Fibroblast of upper back skin (primary cell): ENCODE data around the gene IL15RA.

Experiments used
- DNase-seq: peaks from one replicate; pipeline ENCODE4 v3.0.0-alpha.2; 2013

IL15RA gene

GRCh38 chr10:5977471-5978229, at the start of gene IL15RA:
TSS of gene IL15RA (minus strand) at chr10:5977543. CDS start at chr10:5977492, 51 bp downstream.
- DNase-seq: peak; percentile 29

GRCh38 chr10:6025683-6026255, 48.4 kb upstream of the IL15RA start:
- DNase-seq: no peak

- DNase-seq: no peak
Measured at GRCh38 chr10:6024334-6024682, 47.0 kb upstream of the IL15RA start.

GRCh38 chr10:6023661-6024333, 46.5 kb upstream of the IL15RA start:
- DNase-seq: no peak

- no peak for DNase-seq
Measured at GRCh38 chr10:6022660-6023059, 45.3 kb upstream of the IL15RA start.

GRCh38 chr10:6020826-6021225, 43.5 kb upstream of the IL15RA start:
- no peak for DNase-seq

- DNase-seq: no peak
Measured at GRCh38 chr10:6019796-6020195, 42.5 kb upstream of the IL15RA start.

- DNase-seq: no peak
Measured at GRCh38 chr10:6019010-6019782, 41.9 kb upstream of the IL15RA start.

- DNase-seq: no peak
Measured at GRCh38 chr10:6018422-6018821, 41.1 kb upstream of the IL15RA start.

- no peak for DNase-seq
Measured at GRCh38 chr10:6017781-6018354, 40.5 kb upstream of the IL15RA start.

- peak; percentile 28 for DNase-seq
Measured at GRCh38 chr10:6014241-6014761, 37.0 kb upstream of the IL15RA start.

GRCh38 chr10:6013413-6014192, 36.3 kb upstream of the IL15RA start:
- DNase-seq: no peak

- no peak for DNase-seq
Measured at GRCh38 chr10:6012121-6012905, 35.0 kb upstream of the IL15RA start.

GRCh38 chr10:6011558-6011957, 34.2 kb upstream of the IL15RA start:
- DNase-seq: no peak

GRCh38 chr10:6010569-6010968, 33.2 kb upstream of the IL15RA start:
- no peak for DNase-seq

GRCh38 chr10:6009961-6010360, 32.6 kb upstream of the IL15RA start:
- DNase-seq: peak; percentile 6

GRCh38 chr10:6009150-6009549, 31.8 kb upstream of the IL15RA start:
- DNase-seq: peak; percentile 38

- no peak for DNase-seq
Measured at GRCh38 chr10:6008497-6009142, 31.3 kb upstream of the IL15RA start.

- no peak for DNase-seq
Measured at GRCh38 chr10:6006991-6007390, 29.6 kb upstream of the IL15RA start.

- no peak for DNase-seq
Measured at GRCh38 chr10:6006546-6006945, 29.2 kb upstream of the IL15RA start.
